Panc1 (cell line): Measurements from ENCODE around the gene CNNM4. TPM values are rescaled to one million over a fixed set of nuclear protein-coding genes. Genes with fewer than 3 reads are reported as not detected.

ENCODE experiments used
- ATAC-seq: fragments of 200-7000 bp; cut with Tn5 transposase; 2 replicates; pipeline ENCODE4 v1.9.1; 2020; ENCODE audit warnings: mild to moderate bottlenecking, moderate library complexity
- BruUV-seq: library from RNA; stranded (reverse); fragments of 400-500 nt; replicated peaks from 2 replicates; lab custom pipeline; 2021; lab: Mats Ljungman, UMichigan
- CTCF ChIA-PET: fragments of 300-600 bp; sonication (Branson Sonifier 250); formaldehyde crosslinking; loops from one replicate; lab custom pipeline; 2022; ENCODE audit warnings: antibody characterized with exemption; lab: Charles Lee
- POLR2A ChIA-PET: fragments of 300-600 bp; sonication (Branson Sonifier 250); formaldehyde crosslinking; loops from one replicate; lab custom pipeline; 2022; ENCODE audit warnings: antibody characterized with exemption; lab: Charles Lee
- DNase-seq: peaks from one replicate; pipeline ENCODE4 v3.0.0-alpha.2; 2010; ENCODE audit warnings: low read depth, low spot score
- H3K27ac ChIP-seq: 2 replicates; pipeline ENCODE4 v1.5.1; 2011; ENCODE audit warnings: mild to moderate bottlenecking, low read length, inconsistent platforms
- H3K27me3 ChIP-seq: fragments of 200-500 bp; sonication (Bioruptor generic); 2 replicates; pipeline ENCODE4 v1.6.0; 2014; ENCODE audit warnings: low read length, inconsistent platforms; ENCODE audit not compliant: control insufficient read depth, insufficient read depth
- H3K36me3 ChIP-seq: fragments of 200-500 bp; sonication (Bioruptor generic); 2 replicates; pipeline ENCODE4 v1.5.1; 2014; ENCODE audit warnings: inconsistent platforms, mild to moderate bottlenecking, low read length, moderate library complexity; ENCODE audit not compliant: control insufficient read depth, insufficient read depth
- H3K4me1 ChIP-seq: 2 replicates; pipeline ENCODE4 v1.5.1; 2011; ENCODE audit warnings: inconsistent platforms, mild to moderate bottlenecking, low read length, moderate library complexity; ENCODE audit not compliant: control insufficient read depth, insufficient read depth
- H3K4me3 ChIP-seq, 2 experiments: 2 replicates each; pipeline ENCODE4 v1.5.1; 2011 to 2012; ENCODE audit warnings: low read depth in 2 of 2, low read length in 2 of 2, mild to moderate bottlenecking in 2 of 2, inconsistent platforms in 1 of 2, moderate library complexity in 1 of 2
- H3K9me3 ChIP-seq: fragments of 200-500 bp; sonication (Bioruptor generic); 2 replicates; pipeline ENCODE4 v1.5.1; 2014; ENCODE audit warnings: low read depth, mild to moderate bottlenecking, inconsistent platforms, low read length, moderate library complexity; ENCODE audit not compliant: control insufficient read depth, insufficient read depth
- POLR2AphosphoS5 ChIP-seq: IDR thresholded peaks from 2 replicates; pipeline ENCODE4 v1.6.1; 2012; ENCODE audit warnings: mild to moderate bottlenecking, low read depth, low read length, moderate library complexity
- SIN3A ChIP-seq: IDR thresholded peaks from 2 replicates; pipeline ENCODE4 v1.6.1; 2012; ENCODE audit warnings: low read depth, mild to moderate bottlenecking, low read length, moderate library complexity, borderline replicate concordance; ENCODE audit not compliant: insufficient read depth
- TCF7L2 ChIP-seq: IDR thresholded peaks from 2 replicates; pipeline ENCODE4 v1.6.1; 2011; ENCODE audit warnings: mild to moderate bottlenecking, low read depth, low read length, inconsistent platforms
- in situ Hi-C: cut with HindIII; loops from 2 replicates; pipeline ENCODE4 v1.10.0; 2016; ENCODE audit warnings: low sequenced_read_pairs, low pct_unique_long_range_greater_than_20kb
- intact Hi-C: fragments of 100-400 bp; cut with micrococcal nuclease; formaldehyde crosslinking; loops from one replicate; pipeline ENCODE4 v1.10.0; 2022; ENCODE audit not compliant: unreplicated experiment
- total RNA-seq: library from RNA; stranded (reverse); gene quantifications from one replicate; pipeline ENCODE4 v1.2.1, GENCODE V29; 2021; ENCODE audit not compliant: unreplicated experiment
- TF ChIP-seq, protein P1 (sequence below), 2 experiments: IDR thresholded peaks; 2 replicates each; pipeline ENCODE4 v1.6.1; 2011 to 2012; ENCODE audit warnings: low read depth in 2 of 2, control low read depth in 1 of 2, low read length in 1 of 2, mild to moderate bottlenecking in 1 of 2, moderate library complexity in 1 of 2; ENCODE audit not compliant: insufficient read depth in 1 of 2
- TF ChIP-seq, protein P2 (sequence below): fragments of 450-650 bp; IDR thresholded peaks from 2 replicates; pipeline ENCODE4 v1.5.1; 2017; ENCODE audit warnings: mild to moderate bottlenecking

Gene CNNM4
- total RNA-seq, 1 experiment from 2014 or later = 15.7 TPM

DNA sequence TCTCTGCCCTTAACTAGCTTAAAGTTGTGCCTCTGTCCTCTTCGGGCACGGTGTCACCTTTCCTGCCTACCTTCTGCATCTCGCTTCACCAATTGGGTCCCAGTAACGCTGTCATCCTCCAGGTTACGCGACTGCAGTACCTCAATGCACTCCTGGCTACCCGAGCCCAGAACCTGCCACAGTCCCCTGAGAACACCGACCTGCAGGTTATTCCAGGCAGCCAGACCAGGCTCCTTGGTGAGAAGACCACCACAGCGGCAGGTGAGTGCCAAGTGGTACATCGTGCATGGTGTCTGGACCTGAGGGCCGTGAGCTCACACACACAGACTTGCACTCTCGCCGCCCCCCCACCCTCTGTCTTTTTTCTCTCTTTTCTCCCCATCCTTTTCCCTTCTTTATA, 68.2 kb downstream of the CNNM4 start:
- in situ Hi-C loops = no loop called here
- Histone ChIP-seq H3K9me3 (no peaks in the 10 kb centered on the region), H3K4me3 (no peak overlapping the region), H3K27ac (no peak overlapping the region), H3K36me3 (peaks cover 3% of the 10 kb centered on the region), H3K27me3 (no peaks in the 10 kb centered on the region), H3K4me1 (peaks cover 7% of the 10 kb centered on the region)
- DNase-seq (no peak), ATAC-seq (no peak)
- intact Hi-C loops = no loop called here
- TF ChIP-seq, protein P1, sequence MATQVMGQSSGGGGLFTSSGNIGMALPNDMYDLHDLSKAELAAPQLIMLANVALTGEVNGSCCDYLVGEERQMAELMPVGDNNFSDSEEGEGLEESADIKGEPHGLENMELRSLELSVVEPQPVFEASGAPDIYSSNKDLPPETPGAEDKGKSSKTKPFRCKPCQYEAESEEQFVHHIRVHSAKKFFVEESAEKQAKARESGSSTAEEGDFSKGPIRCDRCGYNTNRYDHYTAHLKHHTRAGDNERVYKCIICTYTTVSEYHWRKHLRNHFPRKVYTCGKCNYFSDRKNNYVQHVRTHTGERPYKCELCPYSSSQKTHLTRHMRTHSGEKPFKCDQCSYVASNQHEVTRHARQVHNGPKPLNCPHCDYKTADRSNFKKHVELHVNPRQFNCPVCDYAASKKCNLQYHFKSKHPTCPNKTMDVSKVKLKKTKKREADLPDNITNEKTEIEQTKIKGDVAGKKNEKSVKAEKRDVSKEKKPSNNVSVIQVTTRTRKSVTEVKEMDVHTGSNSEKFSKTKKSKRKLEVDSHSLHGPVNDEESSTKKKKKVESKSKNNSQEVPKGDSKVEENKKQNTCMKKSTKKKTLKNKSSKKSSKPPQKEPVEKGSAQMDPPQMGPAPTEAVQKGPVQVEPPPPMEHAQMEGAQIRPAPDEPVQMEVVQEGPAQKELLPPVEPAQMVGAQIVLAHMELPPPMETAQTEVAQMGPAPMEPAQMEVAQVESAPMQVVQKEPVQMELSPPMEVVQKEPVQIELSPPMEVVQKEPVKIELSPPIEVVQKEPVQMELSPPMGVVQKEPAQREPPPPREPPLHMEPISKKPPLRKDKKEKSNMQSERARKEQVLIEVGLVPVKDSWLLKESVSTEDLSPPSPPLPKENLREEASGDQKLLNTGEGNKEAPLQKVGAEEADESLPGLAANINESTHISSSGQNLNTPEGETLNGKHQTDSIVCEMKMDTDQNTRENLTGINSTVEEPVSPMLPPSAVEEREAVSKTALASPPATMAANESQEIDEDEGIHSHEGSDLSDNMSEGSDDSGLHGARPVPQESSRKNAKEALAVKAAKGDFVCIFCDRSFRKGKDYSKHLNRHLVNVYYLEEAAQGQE (IDR thresholded peaks at IDR 0.05; ENCODE audit: insufficient read depth in 1 of 2, low read depth in 2 of 2, low read length in 1 of 2) = no peak
- TF ChIP-seq TCF7L2 = no peak
- TF ChIP-seq, protein P2, sequence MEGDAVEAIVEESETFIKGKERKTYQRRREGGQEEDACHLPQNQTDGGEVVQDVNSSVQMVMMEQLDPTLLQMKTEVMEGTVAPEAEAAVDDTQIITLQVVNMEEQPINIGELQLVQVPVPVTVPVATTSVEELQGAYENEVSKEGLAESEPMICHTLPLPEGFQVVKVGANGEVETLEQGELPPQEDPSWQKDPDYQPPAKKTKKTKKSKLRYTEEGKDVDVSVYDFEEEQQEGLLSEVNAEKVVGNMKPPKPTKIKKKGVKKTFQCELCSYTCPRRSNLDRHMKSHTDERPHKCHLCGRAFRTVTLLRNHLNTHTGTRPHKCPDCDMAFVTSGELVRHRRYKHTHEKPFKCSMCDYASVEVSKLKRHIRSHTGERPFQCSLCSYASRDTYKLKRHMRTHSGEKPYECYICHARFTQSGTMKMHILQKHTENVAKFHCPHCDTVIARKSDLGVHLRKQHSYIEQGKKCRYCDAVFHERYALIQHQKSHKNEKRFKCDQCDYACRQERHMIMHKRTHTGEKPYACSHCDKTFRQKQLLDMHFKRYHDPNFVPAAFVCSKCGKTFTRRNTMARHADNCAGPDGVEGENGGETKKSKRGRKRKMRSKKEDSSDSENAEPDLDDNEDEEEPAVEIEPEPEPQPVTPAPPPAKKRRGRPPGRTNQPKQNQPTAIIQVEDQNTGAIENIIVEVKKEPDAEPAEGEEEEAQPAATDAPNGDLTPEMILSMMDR = no peak
- TF ChIP-seq POLR2AphosphoS5 = no peak
- TF ChIP-seq SIN3A = no peak
- POLR2A ChIA-PET = interaction anchor here (0.7 kb wide), 1 partner anchor 161 kb away, joined by 5 read pairs; no protein-coding TSS in a partner anchor
- no TSS peak for BruUV-seq
- CTCF ChIA-PET = no interaction called here

DNA sequence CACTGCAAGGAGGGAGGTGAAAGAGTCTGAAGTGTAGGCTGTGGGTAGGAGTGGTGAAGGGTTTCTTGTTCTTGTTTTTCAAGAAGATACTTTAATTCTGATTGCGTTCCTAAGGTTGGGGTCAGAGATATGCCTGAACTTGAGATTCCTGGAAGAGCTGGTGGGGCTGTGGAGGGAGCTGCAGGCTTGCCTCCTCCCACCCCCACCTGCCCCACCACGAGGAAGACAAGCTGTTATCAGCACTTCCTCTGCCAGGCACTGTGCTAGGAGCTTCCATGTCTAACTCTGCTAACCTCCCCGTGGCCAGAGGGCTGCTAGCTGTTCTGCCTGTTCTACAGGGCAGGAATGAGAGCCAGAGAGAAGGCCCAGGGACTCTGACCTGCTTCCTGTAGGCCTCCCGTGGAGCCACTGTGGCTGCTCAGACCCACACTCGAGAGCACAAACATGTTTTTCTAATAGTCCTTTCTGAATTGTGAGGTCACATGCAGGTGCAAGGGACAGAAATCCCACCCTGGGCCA, 69.4 kb downstream of the CNNM4 start:
- BruUV-seq = no TSS peak
- no peak; the same call in 1 of the 2 replicates for ATAC-seq
- Histone ChIP-seq H3K27me3 (no peaks in the 10 kb centered on the region), H3K9me3 (no peaks in the 10 kb centered on the region), H3K4me1 (no peaks in the 10 kb centered on the region), H3K27ac (no peak overlapping the region), H3K4me3 (no peak overlapping the region), H3K36me3 (peaks cover 5% of the 10 kb centered on the region)
- ChIA-PET CTCF (no interaction called here), POLR2A (no interaction called here)
- intact Hi-C loops = no loop called here
- TF ChIP-seq SIN3A = no peak
- TF ChIP-seq POLR2AphosphoS5 = no peak
- TF ChIP-seq, protein P1 (IDR thresholded peaks at IDR 0.05; ENCODE audit: insufficient read depth in 1 of 2, low read depth in 2 of 2, low read length in 1 of 2) = no peak
- TF ChIP-seq, protein P2 = no peak
- TF ChIP-seq TCF7L2 = no peak
- no peak for DNase-seq
- in situ Hi-C loops = no loop called here
